HCEC 1CT (cell line): ENCODE results near the gene IL1RL2.

Experiments used
- DNase-seq: peaks from one replicate; pipeline ENCODE4 v3.0.0-alpha.2; 2017

IL1RL2 gene

DNA sequence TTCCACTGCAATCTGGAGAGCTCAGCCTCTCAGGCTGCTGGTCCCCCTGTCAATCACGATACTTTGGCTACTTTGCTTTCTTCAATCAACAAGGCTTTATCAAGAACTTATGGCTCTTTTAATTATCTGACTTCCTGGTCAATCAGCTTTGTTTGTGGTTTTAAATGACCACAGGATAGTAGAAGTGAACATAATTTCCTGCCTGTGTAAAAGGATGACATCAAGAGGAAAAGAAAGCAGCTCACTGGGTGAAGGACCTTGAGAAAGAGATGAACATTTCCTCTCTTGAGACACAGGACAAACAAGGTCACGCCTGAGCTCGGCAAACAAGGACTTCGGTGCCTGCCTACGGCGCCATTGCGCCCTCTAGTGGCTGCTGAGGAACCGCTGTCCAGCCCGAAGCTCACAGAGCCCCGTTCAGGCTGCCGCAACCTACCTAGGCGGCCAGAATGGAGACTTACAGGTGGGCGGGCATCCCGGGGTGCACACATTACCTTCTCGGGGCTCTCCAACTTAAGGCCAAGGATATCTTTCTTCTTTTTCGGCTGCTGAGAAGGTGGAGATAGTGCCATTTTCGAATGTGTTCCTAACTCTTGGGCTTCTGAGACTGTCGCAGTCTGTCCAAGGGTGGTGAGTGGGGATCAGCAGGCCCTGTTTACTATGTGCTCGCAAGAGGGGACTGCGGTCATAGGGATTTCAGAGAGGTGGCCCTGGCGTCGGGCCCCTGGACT lies 54.0 kb downstream of the IL1RL2 start:
- peak; percentile 98 for DNase-seq

- DNase-seq: no peak
Measured at GRCh38 chr2:102241616-102242305, 54.9 kb downstream of the IL1RL2 start.

- DNase-seq: peak; percentile 14
Measured at GRCh38 chr2:102245266-102246151, 58.7 kb downstream of the IL1RL2 start.

DNA sequence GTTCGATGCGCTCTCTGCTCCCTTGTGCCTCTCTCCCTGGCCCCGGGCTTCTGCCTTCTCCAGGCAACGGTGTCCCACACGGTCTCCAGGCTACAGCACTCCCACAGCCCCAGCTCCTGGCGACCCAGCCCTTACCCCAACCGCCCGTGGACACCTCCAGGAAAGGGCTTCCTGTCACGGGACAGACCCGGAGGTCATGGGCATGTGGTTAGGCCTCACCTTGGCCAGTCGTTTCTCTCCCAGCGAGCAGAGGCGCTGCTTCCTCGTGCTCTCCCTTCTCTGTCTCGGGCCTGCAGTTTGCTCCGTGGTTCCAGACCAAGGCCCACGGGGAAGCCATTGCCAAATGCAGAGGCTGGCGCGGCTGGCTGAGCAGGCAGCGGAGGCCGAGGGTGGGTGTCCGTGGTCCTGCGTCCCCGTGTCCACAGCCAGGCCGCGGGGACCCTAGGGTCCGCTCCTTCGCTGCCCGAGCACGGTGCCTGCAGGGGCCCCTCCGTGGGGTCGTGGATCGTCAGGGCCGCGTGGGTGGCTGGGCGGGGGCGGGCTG lies 63.5 kb downstream of the IL1RL2 start:
- DNase-seq: no peak

- no peak for DNase-seq
Measured at GRCh38 chr2:102251042-102251848, 64.4 kb downstream of the IL1RL2 start.

GRCh38 chr2:102251849-102252203 lies 65.0 kb downstream of the IL1RL2 start:
- DNase-seq: no peak

DNA sequence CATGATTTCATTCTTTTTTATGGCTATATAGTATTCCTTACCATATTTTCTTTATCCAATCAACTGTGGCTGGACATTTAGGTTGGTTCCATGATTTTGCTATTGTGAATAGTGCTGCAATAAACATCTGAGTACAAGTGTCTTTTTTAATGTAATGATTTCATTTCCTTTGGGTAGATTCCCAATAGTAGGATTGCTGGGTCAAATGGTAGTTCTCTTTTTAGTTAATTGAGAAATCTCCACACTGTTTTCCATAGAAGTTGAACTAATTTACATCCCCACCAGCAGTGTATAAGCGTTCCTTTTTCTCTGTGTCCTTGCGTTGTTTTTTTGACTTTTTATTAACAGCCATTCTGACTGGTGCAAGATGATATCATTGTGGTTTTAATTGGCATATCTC lies 65.4 kb downstream of the IL1RL2 start:
- no peak for DNase-seq

GRCh38 chr2:102253140-102253752 lies 66.4 kb downstream of the IL1RL2 start:
- no peak for DNase-seq

GRCh38 chr2:102253753-102254150 lies 66.9 kb downstream of the IL1RL2 start:
- DNase-seq: peak; percentile 57

DNA sequence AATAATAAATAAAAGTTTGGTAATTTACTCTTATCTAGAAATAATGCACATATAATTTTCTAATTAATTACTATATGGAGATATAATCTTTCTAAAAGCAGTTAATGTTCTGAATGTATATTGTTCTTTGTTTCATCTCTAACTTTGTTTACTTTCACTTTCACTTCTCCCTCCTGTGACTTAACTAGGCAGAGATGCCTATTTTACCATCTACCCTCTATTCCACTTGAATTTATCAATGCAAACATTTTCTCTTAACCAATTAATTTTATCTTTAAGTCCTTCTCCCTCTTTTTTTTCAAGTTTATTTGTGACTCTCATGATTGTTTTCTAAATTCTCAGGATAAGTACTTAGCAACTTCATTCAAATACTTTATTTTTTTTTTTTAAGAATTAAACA lies 69.5 kb downstream of the IL1RL2 start:
- peak; percentile 22 for DNase-seq

DNA sequence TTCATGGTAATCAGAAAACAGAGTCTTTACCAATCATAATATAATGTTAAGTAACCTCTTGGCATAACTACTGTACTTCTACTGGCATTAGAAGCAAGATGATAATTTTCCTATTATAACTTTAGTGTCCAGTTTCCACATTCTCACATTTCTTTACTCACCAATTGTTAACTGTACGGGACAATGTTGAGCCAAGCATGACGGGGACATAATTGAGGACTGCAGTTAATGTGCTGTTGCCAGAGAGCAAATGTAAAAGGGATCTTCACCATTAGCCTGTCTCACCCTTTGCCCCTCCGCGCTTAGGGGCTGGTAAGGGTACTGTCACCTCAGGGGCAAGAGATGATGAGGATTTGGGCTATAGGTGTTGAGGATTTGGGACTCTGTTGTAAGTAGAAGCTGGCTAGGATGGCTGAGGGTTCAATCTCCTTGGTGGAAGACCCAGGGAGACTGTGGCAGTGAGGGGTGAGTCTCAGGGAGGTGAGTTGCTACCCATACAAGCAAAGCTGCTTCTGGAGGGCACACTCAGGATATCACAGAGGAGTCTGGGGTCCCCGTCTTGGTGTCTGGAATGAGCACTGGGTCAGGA lies 70.1 kb downstream of the IL1RL2 start:
- DNase-seq: no peak

- no peak for DNase-seq
Measured at GRCh38 chr2:102258025-102258385, 71.2 kb downstream of the IL1RL2 start.

- peak; percentile 98 for DNase-seq
Measured at GRCh38 chr2:102258386-102259074, 71.7 kb downstream of the IL1RL2 start.

- no peak for DNase-seq
Measured at GRCh38 chr2:102261467-102262135, 74.8 kb downstream of the IL1RL2 start.

DNA sequence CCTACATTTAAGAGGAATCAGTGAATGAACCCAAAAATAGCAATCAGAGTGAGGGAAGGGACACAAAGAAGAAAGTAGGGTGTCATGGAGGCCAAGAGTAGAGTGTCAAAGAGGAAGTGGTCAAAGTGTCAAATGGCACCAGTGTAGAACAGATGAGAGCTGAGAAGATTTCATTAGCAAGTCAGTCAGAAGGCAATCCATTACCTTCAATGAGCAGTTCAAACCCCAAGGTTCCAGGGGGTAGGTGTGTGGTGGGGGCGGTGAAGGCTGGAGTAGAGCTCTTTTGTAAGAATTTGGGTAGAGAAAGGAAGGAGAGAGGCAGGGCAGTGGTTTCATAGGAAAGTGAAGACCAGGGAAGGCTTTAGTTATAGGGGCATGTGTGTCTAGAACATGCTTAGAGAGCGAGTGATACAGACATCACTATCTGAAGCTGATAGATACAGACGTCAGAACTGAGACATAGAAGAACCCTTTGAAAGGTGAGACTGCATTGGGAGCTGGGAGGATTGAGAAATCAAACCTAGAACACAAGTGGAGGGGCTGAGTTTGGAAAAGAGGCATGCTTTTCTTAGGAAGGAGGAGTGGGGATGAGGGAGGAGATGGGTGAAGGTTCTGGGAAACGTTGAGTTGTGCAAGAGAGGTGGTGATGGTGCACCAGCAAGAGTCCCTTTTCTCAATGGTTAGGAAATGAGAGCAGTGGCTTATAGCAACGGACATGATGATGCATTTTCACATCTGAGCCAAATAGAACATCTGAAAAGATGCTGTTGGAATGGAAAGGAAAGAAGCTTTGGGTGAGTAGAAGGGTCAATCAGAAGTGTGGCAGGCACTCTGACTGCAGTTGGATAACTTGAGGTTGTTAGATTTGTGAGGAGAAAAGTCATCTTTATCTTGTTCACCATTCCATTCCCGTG lies 75.7 kb downstream of the IL1RL2 start:
- no peak for DNase-seq

DNA sequence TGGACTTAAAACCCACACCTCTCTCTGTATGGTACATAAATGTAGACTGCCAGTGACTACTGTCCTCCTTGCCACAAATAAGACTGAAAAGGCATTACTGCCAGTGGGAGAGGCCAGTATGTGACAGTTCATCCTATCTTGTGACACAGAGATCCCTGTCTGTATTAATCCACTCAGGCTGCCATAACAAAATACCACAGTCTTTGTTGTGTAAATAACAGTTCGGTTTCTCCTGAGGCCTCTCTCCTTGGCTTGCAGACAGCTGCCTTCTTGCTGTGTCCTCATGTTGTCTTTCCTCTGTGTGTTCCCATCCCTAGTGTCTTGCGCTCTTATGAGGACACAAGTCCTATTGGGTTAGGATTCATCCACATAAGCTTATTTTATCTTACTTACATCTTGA lies 78.1 kb downstream of the IL1RL2 start:
- no peak for DNase-seq

DNA sequence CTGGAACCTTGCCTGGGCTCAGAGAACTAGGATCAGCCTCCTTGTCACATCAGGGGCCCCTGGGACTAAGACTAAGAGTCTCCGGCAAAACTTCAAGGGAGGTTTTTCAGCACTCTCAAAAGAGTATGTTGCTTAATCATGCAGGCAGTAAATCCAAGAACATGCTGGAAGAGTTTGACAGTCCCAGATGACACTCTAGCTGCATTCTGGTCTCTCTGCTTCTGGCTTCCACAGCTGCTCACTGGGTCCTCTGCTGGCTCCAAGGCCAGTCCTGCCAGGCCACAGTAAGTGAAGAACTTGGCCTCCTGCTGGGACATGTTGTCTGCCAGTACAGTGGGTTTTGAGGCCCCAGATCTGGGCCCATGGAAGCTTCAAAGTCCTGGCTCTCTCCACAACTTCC lies 79.4 kb downstream of the IL1RL2 start:
- no peak for DNase-seq

DNA sequence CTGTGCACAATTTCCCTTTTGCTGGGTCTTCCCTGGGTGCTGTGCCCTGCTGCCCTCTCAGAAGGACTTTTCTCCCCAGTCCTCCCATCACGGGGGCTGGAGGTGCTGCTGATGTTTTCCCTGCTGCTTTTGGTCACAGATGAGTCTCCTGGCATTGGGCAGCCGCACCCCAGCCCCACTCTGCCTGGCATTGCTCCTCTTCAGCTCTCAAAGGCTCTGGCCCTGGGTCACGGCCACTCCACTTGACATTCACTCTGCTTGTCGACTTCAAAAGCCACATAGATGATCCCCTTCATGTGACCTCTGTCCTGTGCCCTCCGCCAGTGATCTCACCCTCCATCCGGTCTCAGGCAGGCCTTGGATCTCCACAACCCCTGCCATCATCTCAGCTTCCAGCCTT lies 81.0 kb downstream of the IL1RL2 start:
- no peak for DNase-seq

- DNase-seq: peak; percentile 72
Measured at GRCh38 chr2:102268510-102269199, 81.8 kb downstream of the IL1RL2 start.
